Measurements from ENCODE around the gene SLC25A6. TPM values are rescaled to one million over a fixed set of nuclear protein-coding genes. Genes with fewer than 3 reads are reported as not detected.

Gene SLC25A6
- total RNA-seq, 1 experiment from 2014 or later: 161 TPM

DNA sequence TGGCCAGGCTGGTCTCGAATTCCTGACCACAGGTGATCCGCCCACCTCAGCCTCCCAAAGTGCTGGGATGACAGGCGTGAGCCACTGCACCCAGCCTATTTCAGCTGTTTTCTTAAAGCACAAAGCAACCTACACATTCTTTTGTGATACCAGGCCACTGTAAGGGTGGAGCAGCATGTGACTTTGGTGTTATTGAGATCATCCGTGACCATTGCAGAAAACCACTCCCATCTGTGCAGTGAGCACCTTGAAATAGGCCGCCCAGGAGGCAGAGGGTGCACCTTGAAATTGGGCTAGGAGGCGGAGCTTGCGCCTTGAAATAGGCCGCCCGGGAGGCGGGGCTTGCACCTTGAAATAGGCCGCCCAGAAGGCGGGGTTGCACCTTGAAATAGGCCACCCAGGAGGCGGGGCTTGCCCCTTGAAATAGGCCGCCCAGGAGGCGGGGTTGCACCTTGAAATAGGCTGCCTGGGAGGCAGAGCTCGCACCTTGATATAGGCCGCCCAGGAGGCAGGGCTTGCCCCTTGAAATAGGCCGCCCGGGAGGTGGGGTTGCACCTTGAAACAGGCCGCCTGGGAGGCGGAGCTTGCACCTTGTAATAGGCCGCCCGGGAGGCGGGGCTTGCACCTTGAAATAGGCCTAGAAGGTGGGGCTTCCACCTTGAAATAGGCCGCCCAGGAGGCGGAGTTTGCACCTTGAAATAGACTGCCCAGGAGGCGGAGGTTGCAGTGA, 9.0 kb upstream of the SLC25A6 start:
- DNase-seq: no peak
- CTCF ChIA-PET: no interaction called here

DNA sequence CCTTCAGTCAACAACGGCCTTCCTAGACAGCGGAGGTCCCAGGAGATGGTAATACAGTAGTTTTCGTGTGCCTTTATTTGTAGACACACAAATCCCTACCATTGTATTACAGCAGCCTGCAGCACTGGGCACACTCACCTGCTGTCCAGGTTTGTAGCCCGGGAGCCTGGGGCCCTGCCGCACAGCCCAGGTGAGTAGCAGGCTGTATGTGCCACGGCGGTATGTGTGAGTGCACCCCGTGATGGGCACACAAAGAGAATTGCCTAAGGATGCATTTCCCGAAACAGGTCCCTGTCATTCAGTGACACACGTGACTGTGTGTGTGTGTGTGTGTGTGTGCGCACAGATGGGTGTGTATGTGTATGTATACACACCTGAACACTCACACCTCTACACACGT, 8.1 kb upstream of the SLC25A6 start:
- no peak for DNase-seq
- H3K27me3 Mint-ChIP-seq (ENCODE audit: unreplicated experiment): no peaks in the 10 kb centered on the region
- H3K9me3 Mint-ChIP-seq (ENCODE audit: low read depth, unreplicated experiment): no peaks in the 10 kb centered on the region
- H3K4me3 Mint-ChIP-seq (ENCODE audit: low read depth, unreplicated experiment): no peak overlapping the region
- H3K4me1 Mint-ChIP-seq (ENCODE audit: low read depth, unreplicated experiment): no peaks in the 10 kb centered on the region
- no TSS peak for BruUV-seq (replicated peaks)
- CTCF ChIA-PET: no interaction called here
- intact Hi-C loops (cut with micrococcal nuclease; ENCODE audit: unreplicated experiment): no loop called here
- peaks cover 18% of the 10 kb centered on the region for H3K36me3 Mint-ChIP-seq (ENCODE audit: insufficient read depth, unreplicated experiment)
- TF ChIP-seq, protein P1, sequence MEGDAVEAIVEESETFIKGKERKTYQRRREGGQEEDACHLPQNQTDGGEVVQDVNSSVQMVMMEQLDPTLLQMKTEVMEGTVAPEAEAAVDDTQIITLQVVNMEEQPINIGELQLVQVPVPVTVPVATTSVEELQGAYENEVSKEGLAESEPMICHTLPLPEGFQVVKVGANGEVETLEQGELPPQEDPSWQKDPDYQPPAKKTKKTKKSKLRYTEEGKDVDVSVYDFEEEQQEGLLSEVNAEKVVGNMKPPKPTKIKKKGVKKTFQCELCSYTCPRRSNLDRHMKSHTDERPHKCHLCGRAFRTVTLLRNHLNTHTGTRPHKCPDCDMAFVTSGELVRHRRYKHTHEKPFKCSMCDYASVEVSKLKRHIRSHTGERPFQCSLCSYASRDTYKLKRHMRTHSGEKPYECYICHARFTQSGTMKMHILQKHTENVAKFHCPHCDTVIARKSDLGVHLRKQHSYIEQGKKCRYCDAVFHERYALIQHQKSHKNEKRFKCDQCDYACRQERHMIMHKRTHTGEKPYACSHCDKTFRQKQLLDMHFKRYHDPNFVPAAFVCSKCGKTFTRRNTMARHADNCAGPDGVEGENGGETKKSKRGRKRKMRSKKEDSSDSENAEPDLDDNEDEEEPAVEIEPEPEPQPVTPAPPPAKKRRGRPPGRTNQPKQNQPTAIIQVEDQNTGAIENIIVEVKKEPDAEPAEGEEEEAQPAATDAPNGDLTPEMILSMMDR (IDR thresholded peaks at IDR 0.05; ENCODE audit: unreplicated experiment): no peak
- no peak overlapping the region for H3K27ac Mint-ChIP-seq (ENCODE audit: unreplicated experiment)

More for the DNA sequence above, 9.0 kb upstream of the SLC25A6 start:
- Mint-ChIP-seq H3K9me3 (ENCODE audit: low read depth, unreplicated experiment) (no peaks in the 10 kb centered on the region), H3K4me3 (ENCODE audit: low read depth, unreplicated experiment) (no peak overlapping the region), H3K36me3 (ENCODE audit: insufficient read depth, unreplicated experiment) (peaks cover 18% of the 10 kb centered on the region), H3K27ac (ENCODE audit: unreplicated experiment) (no peak overlapping the region), H3K4me1 (ENCODE audit: low read depth, unreplicated experiment) (no peaks in the 10 kb centered on the region), H3K27me3 (ENCODE audit: unreplicated experiment) (no peaks in the 10 kb centered on the region)
- intact Hi-C loops (cut with micrococcal nuclease; ENCODE audit: unreplicated experiment): no loop called here
- BruUV-seq (replicated peaks): no TSS peak
- TF ChIP-seq, protein P1 (IDR thresholded peaks at IDR 0.05; ENCODE audit: unreplicated experiment): no peak

DNA sequence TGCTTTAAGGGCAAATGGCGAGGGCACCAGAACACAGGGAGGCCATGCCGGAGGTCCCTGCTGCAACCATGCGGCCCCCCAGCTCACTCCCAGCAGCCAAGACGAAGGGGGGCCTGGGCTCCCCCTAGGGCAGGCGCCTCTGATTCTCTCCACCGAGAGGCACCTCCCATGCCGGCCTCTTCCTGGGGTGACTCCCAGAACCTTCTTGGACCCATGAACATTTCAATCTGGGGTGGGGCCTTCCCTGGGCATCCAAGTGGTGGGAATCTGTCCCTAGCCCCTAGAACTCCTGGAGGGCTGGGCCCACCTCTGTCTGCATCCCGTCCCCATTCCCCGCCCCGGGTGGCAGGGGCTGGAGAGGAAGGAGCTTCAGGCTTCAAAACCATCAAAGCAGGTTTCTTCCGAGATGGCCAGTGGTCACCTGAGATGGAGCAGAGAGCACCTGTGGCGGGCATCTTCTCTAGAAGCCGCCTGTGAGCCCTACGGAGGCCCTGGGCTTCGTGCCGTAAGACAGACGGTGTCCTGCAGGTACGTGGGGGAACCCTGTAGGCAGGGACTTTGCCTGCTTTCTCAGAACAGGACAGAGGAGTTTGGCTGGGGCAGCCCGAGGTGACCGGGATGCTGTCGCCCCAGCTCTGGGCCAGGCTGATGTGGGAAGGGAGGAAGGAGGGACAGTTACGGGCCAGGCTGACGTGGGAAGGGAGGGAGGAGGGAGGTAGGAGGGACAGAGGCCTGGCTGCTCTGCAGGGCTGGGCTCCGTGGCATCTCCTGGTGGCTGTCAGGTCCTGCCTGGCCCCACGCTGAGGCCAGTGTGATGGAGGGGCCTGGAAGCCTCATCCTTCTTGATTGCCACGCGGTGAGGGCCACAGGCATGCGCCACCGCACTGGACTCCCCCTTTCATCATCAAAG, 6.8 kb upstream of the SLC25A6 start:
- Mint-ChIP-seq H3K4me1 (ENCODE audit: low read depth, unreplicated experiment) (peaks cover 5% of the 10 kb centered on the region), H3K27me3 (ENCODE audit: unreplicated experiment) (no peaks in the 10 kb centered on the region), H3K27ac (ENCODE audit: unreplicated experiment) (no peak overlapping the region), H3K4me3 (ENCODE audit: low read depth, unreplicated experiment) (no peak overlapping the region), H3K36me3 (ENCODE audit: insufficient read depth, unreplicated experiment) (peaks cover 24% of the 10 kb centered on the region), H3K9me3 (ENCODE audit: low read depth, unreplicated experiment) (no peaks in the 10 kb centered on the region)
- TF ChIP-seq, protein P1 (IDR thresholded peaks at IDR 0.05; ENCODE audit: unreplicated experiment): no peak
- no TSS peak for BruUV-seq (replicated peaks)
- intact Hi-C loops (cut with micrococcal nuclease; ENCODE audit: unreplicated experiment): no loop called here
- no peak for DNase-seq
- CTCF ChIA-PET: no interaction called here

DNA sequence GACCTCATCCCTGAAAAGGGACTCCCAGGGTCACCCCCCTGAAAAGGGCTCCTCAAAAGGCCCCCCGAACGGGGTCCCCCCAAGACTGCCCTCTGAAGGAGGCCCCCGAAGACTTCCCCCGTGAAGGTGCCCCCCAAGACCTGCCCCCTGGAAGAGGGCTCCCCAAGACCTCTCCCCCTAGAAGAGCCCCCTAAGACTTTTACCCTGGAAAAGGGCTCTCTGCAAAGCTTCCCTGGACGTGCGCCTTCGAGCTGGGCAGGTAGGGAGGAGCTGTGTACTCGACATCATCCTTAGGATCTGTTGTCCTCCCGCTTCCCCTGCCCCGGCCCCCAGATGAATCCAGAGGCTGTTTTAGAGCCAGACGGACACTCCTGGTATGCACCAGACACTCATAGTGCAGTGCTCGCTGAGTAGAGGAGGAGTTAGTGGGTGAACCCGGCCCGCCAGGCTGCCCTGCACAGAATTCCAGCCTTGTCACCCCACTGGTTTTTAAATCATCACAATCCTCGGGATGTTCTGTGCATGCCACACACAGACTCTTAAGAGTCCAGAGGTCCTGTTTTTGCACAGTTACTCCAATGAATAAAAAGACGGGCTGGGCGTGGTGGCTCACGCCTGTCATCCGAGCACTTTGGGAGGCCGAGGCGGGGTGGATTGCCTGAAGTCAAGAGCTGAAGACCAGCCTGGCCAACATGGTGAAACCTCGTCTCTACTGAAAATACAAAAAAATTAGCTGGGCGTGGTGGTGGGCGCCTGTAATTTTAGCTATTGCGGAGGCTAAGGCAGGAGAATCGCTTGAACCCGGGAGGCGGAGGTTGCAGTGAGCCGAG, 5.7 kb upstream of the SLC25A6 start:
- intact Hi-C loops (cut with micrococcal nuclease; ENCODE audit: unreplicated experiment): no loop called here
- Mint-ChIP-seq H3K4me3 (ENCODE audit: low read depth, unreplicated experiment) (no peak overlapping the region), H3K9me3 (ENCODE audit: low read depth, unreplicated experiment) (no peaks in the 10 kb centered on the region), H3K27ac (ENCODE audit: unreplicated experiment) (no peak overlapping the region), H3K36me3 (ENCODE audit: insufficient read depth, unreplicated experiment) (peaks cover 35% of the 10 kb centered on the region), H3K4me1 (ENCODE audit: low read depth, unreplicated experiment) (peaks cover 10% of the 10 kb centered on the region), H3K27me3 (ENCODE audit: unreplicated experiment) (no peaks in the 10 kb centered on the region)
- TF ChIP-seq, protein P1 (IDR thresholded peaks at IDR 0.05; ENCODE audit: unreplicated experiment): no peak
- BruUV-seq (replicated peaks): no TSS peak
- no peak for DNase-seq
- CTCF ChIA-PET: no interaction called here
